Natural killer cell (primary cell): ENCODE data around the gene VGF. TPM values are rescaled to one million over a fixed set of nuclear protein-coding genes. Genes with fewer than 3 reads are reported as not detected.

Source experiments
- ATAC-seq, 3 donors: fragments of 150-1000 bp in 2 of 3; fragments of 200-7000 bp in 1 of 3; cut with Tn5 transposase; 1 replicate in 1 of 3; 2 replicates in 2 of 3; pipeline ENCODE4 v1.10.0; 2021; ENCODE audit warnings: mild to moderate bottlenecking in 2 of 3, moderate library complexity in 2 of 3
- DNase-seq, 2 donors: peaks; one replicate each; pipeline versions ENCODE4 v3.0.0 to v3.0.0-alpha.2; 2013 to 2021; ENCODE audit warnings: mixed read lengths in 1 of 2
- H3K27ac ChIP-seq: one replicate; pipeline ENCODE4 v1.5.1; 2013; ENCODE audit warnings: mild to moderate bottlenecking, low read length
- H3K27me3 ChIP-seq: one replicate; pipeline ENCODE4 v1.6.1; 2013; ENCODE audit warnings: low read length; ENCODE audit not compliant: control insufficient read depth, insufficient read depth
- H3K36me3 ChIP-seq: one replicate; pipeline ENCODE4 v1.6.1; 2013; ENCODE audit warnings: low read length; ENCODE audit not compliant: control insufficient read depth, insufficient read depth
- H3K4me1 ChIP-seq: one replicate; pipeline ENCODE4 v1.6.1; 2013; ENCODE audit warnings: low read length; ENCODE audit not compliant: control insufficient read depth, insufficient read depth
- H3K4me3 ChIP-seq: one replicate; pipeline ENCODE4 v1.5.1; 2013; ENCODE audit warnings: low read length
- H3K9me3 ChIP-seq: one replicate; pipeline ENCODE4 v1.6.1; 2013; ENCODE audit warnings: low read length; ENCODE audit not compliant: control insufficient read depth, insufficient read depth
- H3K27ac Mint-ChIP-seq, 2 donors: one replicate each; pipeline ENCODE4 v1.8.0; 2022; ENCODE audit warnings: mild to moderate bottlenecking in 2 of 2, mixed read lengths in 2 of 2, moderate library complexity in 1 of 2
- H3K27me3 Mint-ChIP-seq, 2 donors: one replicate each; pipeline ENCODE4 v1.8.0; 2022; ENCODE audit warnings: low read depth in 2 of 2, mixed read lengths in 2 of 2
- H3K36me3 Mint-ChIP-seq: one replicate; pipeline ENCODE4 v1.8.0; 2022; ENCODE audit warnings: mixed read lengths
- H3K4me1 Mint-ChIP-seq, 2 donors: one replicate each; pipeline ENCODE4 v1.8.0; 2022; ENCODE audit warnings: mixed read lengths in 2 of 2
- H3K4me3 Mint-ChIP-seq: one replicate; pipeline ENCODE4 v1.8.0; 2022; ENCODE audit warnings: mild to moderate bottlenecking, moderate library complexity, mixed read lengths
- H3K9me3 Mint-ChIP-seq, 2 donors: one replicate each; pipeline ENCODE4 v1.8.0; 2022; ENCODE audit warnings: mixed read lengths in 2 of 2
- CTCF ChIP-seq: fragments of 200-600 bp; IDR thresholded peaks from one replicate; pipeline ENCODE4 v1.8.0; 2022; ENCODE audit warnings: antibody characterized with exemption
- WGBS: methylation state at CpG from one replicate; pipeline ENCODE4 v1.1.7; 2013; ENCODE audit warnings: missing lambda C conversion rate; ENCODE audit not compliant: insufficient coverage; 5-methylcytosine and 5-hydroxymethylcytosine counted together
- intact Hi-C: fragments of 100-400 bp; cut with micrococcal nuclease; formaldehyde crosslinking; loops from one replicate; pipeline ENCODE4 v1.14.2; 2022
- total RNA-seq, 4 donors: library from RNA; stranded (reverse); fragments of 120-200 nt in 1 of 4; gene quantifications; one replicate each; pipeline versions ENCODE4 v1.2.3 to v1.2.4, GENCODE V29; 2013 to 2022

The VGF gene
- total RNA-seq, 3 donors from 2014 or later (not counting 1 experiment from before 2014, with no cell fraction given) = not detected

GRCh38 chr7:101172854-101173751 lies 7.7 kb upstream of the VGF start:
- Histone ChIP-seq H3K9me3 (peaks cover 4% of the 10 kb centered on the region), H3K27ac (no peak overlapping the region), H3K4me3 (no peak overlapping the region), H3K27me3 (peaks cover 74% of the 10 kb centered on the region), H3K4me1 (peaks cover 40% of the 10 kb centered on the region), H3K36me3 (no peaks in the 10 kb centered on the region)
- Mint-ChIP-seq H3K9me3 (no peaks in the 10 kb centered on the region), H3K4me3 (peak overlapping the region; percentile 42), H3K36me3 (no peaks in the 10 kb centered on the region), H3K27ac (no peak overlapping the region), H3K4me1 (peaks cover 33 to 56% of the 10 kb centered on the region in 2 donors), H3K27me3 (peaks cover 82 to 83% of the 10 kb centered on the region in 2 donors)
- 4% methylated on average over 48 of the region's 53 CpGs for WGBS
- peak in 1 of 2 donors; percentile 42 for DNase-seq
- no peak for TF ChIP-seq CTCF
- no peak for ATAC-seq
- intact Hi-C loops = no loop called here

- H3K27me3 Mint-ChIP-seq = peaks cover 81 to 82% of the 10 kb centered on the region in 2 donors
- no peak overlapping the region for H3K27ac Mint-ChIP-seq
- H3K27me3 ChIP-seq = peaks cover 78% of the 10 kb centered on the region
- peak in 1 of 2 donors; percentile 52 for DNase-seq
- intact Hi-C loops = no loop called here
- H3K36me3 Mint-ChIP-seq = no peaks in the 10 kb centered on the region
- peaks cover 33 to 57% of the 10 kb centered on the region in 2 donors for H3K4me1 Mint-ChIP-seq
- TF ChIP-seq CTCF = no peak
- H3K4me3 ChIP-seq = no peak overlapping the region
- H3K4me3 Mint-ChIP-seq = peak overlapping the region; percentile 42
- H3K9me3 Mint-ChIP-seq = no peaks in the 10 kb centered on the region
- ATAC-seq = no peak
- peaks cover 4% of the 10 kb centered on the region for H3K9me3 ChIP-seq
- no peaks in the 10 kb centered on the region for H3K36me3 ChIP-seq
- peaks cover 40% of the 10 kb centered on the region for H3K4me1 ChIP-seq
- no peak overlapping the region for H3K27ac ChIP-seq
- 5% methylated on average over 79 of the region's 79 CpGs for WGBS
These were observed 6.9 kb upstream of the VGF start for GRCh38 chr7:101172005-101172853.

- Histone ChIP-seq H3K4me3 (no peak overlapping the region), H3K36me3 (no peaks in the 10 kb centered on the region), H3K9me3 (peaks cover 4% of the 10 kb centered on the region), H3K27ac (no peak overlapping the region), H3K27me3 (peaks cover 82% of the 10 kb centered on the region), H3K4me1 (peaks cover 40% of the 10 kb centered on the region)
- WGBS = 5% methylated on average over 11 of the region's 13 CpGs
- peak overlapping the region in 1 of 2 donors; percentile 66 for H3K27ac Mint-ChIP-seq
- peaks cover 78 to 79% of the 10 kb centered on the region in 2 donors for H3K27me3 Mint-ChIP-seq
- no peak for ATAC-seq
- H3K4me3 Mint-ChIP-seq = peak overlapping the region; percentile 21
- H3K9me3 Mint-ChIP-seq = no peaks in the 10 kb centered on the region
- intact Hi-C loops = no loop called here
- peaks cover 33 to 62% of the 10 kb centered on the region in 2 donors for H3K4me1 Mint-ChIP-seq
- DNase-seq = peak in 1 of 2 donors; percentile 25
- no peak for TF ChIP-seq CTCF
- H3K36me3 Mint-ChIP-seq = no peaks in the 10 kb centered on the region
These were observed 6.1 kb upstream of the VGF start for GRCh38 chr7:101171442-101171837.
